Stimulated activated CD4-positive, alpha-beta T cell treated with anti-CD3 and anti-CD28 coated beads, Interleukin-2, amount 100 ng/mL, for 48 hours (primary cell): ENCODE data around the gene TRIO.
"Not testable (repeated sequence)": the region's sequence is repeated elsewhere in the genome, so short reads cannot be mapped to it uniquely, and the experiment has no call there.

Experiments used
- DNase-seq, 2 donors: peaks; one replicate each; pipeline ENCODE4 v3.0.0-alpha.2; 2020

The TRIO gene

GRCh38 chr5:14532180-14532579 lies 389.0 kb downstream of the TRIO start:
- no peak for DNase-seq

GRCh38 chr5:14534773-14535172 lies 391.6 kb downstream of the TRIO start:
- DNase-seq, result no peak

GRCh38 chr5:14545308-14545707 lies 402.2 kb downstream of the TRIO start:
- DNase-seq, result no peak

GRCh38 chr5:14545862-14546261 lies 402.7 kb downstream of the TRIO start:
- DNase-seq, result no peak

DNA sequence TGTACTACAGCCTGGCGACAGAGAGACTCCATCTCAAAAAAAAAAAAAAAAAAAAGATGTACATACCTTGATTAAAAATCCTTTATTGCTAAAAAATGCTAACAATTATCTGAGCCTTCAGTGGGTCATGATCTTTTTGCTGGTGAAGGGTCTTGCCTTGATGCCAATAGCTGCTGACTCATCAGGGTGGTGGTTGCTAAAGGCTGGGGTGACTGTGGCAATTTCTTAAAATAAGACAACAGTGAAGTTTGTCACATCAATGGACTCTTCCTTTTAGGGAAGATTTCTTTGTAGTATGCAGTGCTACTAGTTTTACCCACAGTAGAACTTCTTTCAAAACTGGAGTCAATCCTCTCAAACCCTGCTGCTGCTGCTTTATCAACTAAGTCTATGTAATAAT lies 404.5 kb downstream of the TRIO start:
- no peak for DNase-seq

DNA sequence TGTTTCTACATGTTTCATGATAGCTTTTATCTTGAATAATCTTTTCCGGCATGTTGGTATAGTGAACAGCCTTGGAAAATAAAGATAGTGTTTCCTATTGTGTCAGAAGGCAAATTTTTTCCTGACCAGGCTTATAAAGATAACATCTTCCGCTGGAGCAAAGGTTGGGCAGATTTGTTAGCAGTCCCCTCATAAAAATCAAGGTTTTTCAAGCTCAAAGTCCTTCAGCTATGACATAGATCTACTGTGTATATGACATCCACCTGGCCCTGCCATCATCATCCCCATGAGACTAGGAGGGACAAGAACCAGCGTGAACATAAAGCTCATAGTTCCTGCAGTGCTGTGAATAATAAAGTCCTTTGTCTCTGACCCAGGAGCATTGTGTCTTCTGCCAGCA lies 408.1 kb downstream of the TRIO start:
- no peak for DNase-seq

DNA sequence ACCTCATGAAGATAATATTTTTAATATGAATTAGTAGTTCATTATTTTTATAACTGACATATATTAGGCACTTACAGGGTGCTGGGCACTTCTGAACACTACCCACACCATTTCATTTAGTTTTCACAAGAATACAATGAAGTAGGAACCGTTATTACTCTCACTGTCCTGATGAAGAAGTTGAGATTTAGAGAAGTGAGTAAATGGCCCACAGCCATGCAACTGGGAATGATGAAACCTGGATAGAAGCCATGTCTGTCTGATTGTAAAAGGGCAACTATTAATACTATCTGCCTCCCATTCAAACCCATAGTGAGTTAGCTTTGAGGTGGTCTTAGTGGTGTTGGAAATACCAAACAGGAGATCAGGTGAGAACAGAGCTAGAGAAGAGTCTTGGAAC lies 408.9 kb downstream of the TRIO start:
- no peak for DNase-seq

DNA sequence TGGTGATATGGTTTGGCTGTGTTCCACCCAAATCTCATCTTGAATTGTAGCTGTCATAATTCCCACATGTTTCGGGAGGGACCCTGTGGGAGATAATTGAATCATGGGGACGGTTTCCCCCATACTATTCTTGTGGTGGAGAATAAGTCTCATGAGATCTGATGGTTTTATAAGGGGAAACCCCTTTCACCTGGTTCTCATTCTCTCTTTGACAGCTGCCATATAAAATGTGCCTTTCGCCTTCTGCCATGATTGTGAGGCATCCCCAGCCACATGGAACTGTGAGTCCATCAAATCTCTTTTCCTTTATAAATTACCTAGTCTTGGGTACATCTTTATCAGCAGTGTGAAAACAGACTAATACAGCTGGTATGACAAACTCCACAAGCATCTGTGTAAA lies 411.1 kb downstream of the TRIO start:
- DNase-seq, result not testable (repeated sequence)

GRCh38 chr5:14556015-14556414 lies 412.9 kb downstream of the TRIO start:
- no peak for DNase-seq

- no peak for DNase-seq
Measured at GRCh38 chr5:14557203-14557770, 414.1 kb downstream of the TRIO start.

GRCh38 chr5:14557791-14558415 lies 414.8 kb downstream of the TRIO start:
- DNase-seq, result no peak
